ENCODE results near the gene TBATA. TPM values are rescaled to one million over a fixed set of nuclear protein-coding genes. Genes with fewer than 3 reads are reported as not detected.

Gene TBATA
- not detected for total RNA-seq (2013)
- not detected for polyA plus RNA-seq
- not detected in 2 replicates for polyA minus RNA-seq
- total RNA-seq = 0 to 0.58 (median 0.07) reads per million in 11 experiments

- Mint-ChIP-seq H3K4me1 (peaks cover 22% of the 10 kb centered on the region), H3K9me3 (no peaks in the 10 kb centered on the region), H3K36me3 (no peaks in the 10 kb centered on the region), H3K27me3 (ENCODE audit: low read depth in 3 of 3) (peaks cover 2 to 5% (median 3%) of the 10 kb centered on the region in 3 donors), H3K4me3 (peak within 1 kb of the TSS in 1 of 2 donors; percentile 15), H3K27ac (peak within 1 kb of the TSS in 1 of 7 donors; percentile 72)
- Histone ChIP-seq H3K79me2 (ENCODE audit: insufficient read depth, low read length) (no peaks in the 10 kb centered on the region), H3K4me2 (replicated peaks; ENCODE audit: extremely low read depth, low read length, poor library complexity, severe bottlenecking) (no peak within 1 kb of the TSS), H3K4me3 (replicated peaks in 1 of 3; ENCODE audit: low read depth in 2 of 3, low read length in 3 of 3) (no peak within 1 kb of the TSS), H2AFZ (ENCODE audit: insufficient read depth, low read depth, low read length, poor library complexity, severe bottlenecking) (no peak within 1 kb of the TSS), H4K20me1 (ENCODE audit: insufficient read depth, low read length) (no peaks in the 10 kb centered on the region), H3K9ac (ENCODE audit: insufficient read depth, low read length, poor library complexity, severe bottlenecking) (no peak within 1 kb of the TSS), H3K4me1 (ENCODE audit: control insufficient read depth in 1 of 2, insufficient read depth in 2 of 2, low read length in 2 of 2) (peaks cover 19 to 20% of the 10 kb centered on the region in 2 donors), H3K9me3 (replicated peaks in 1 of 2; ENCODE audit: control insufficient read depth in 1 of 2, insufficient read depth in 1 of 2, low read length in 2 of 2) (no peaks in the 10 kb centered on the region), H3K27me3 (ENCODE audit: control insufficient read depth in 2 of 2, insufficient read depth in 2 of 2, low read length in 2 of 2) (no peaks in the 10 kb centered on the region), H3K36me3 (replicated peaks in 1 of 2; ENCODE audit: control insufficient read depth in 1 of 2, insufficient read depth in 2 of 2, low read length in 2 of 2) (no peaks in the 10 kb centered on the region), H3K27ac (ENCODE audit: low read depth in 1 of 2, low read length in 2 of 2) (no peak within 1 kb of the TSS)
- no peak for DNase-seq
- TF ChIP-seq CTCF (IDR thresholded peaks at IDR 0.05) = no peak
- WGBS (ENCODE audit: insufficient coverage) = 0% methylated on average over 2 of the region's 4 CpGs
- intact Hi-C loops (cut with micrococcal nuclease) = no loop called here
Observed at GRCh38 chr10:70785190-70785589, at the start of gene TBATA. TSS of gene TBATA (minus strand) at chr10:70785377. CDS start at chr10:70783379, 1,998 bp downstream.

- peaks cover 7 to 8% of the 10 kb centered on the region in 2 donors for H3K9me3 ChIP-seq (replicated peaks in 1 of 2; ENCODE audit: control insufficient read depth in 1 of 2, insufficient read depth in 1 of 2, low read length in 2 of 2)
- H3K27ac ChIP-seq (ENCODE audit: low read depth in 1 of 2, low read length in 2 of 2) = peak overlapping the region in 1 of 2 donors; percentile 66
- H3K36me3 Mint-ChIP-seq = peaks cover 30 to 34% of the 10 kb centered on the region in 2 donors
- peaks cover 6 to 12% (median 9%) of the 10 kb centered on the region in 7 donors for H3K9me3 Mint-ChIP-seq
- peaks cover 2 to 23% of the 10 kb centered on the region in 2 donors for H3K36me3 ChIP-seq (replicated peaks in 1 of 2; ENCODE audit: control insufficient read depth in 1 of 2, insufficient read depth in 2 of 2, low read length in 2 of 2)
- H4K20me1 ChIP-seq (ENCODE audit: insufficient read depth, low read length) = peaks cover 64% of the 10 kb centered on the region
- peak; percentile 44 to 80 (median 62) for DNase-seq
- no peaks in the 10 kb centered on the region for H3K27me3 Mint-ChIP-seq (ENCODE audit: low read depth in 3 of 3)
- intact Hi-C loops (cut with micrococcal nuclease) = loop anchor here in 1 of 2 donors (5.0 kb wide), 1 partner anchor 33 kb away; no protein-coding TSS in a partner anchor
- peak overlapping the region; percentile 16 for H3K4me2 ChIP-seq (replicated peaks; ENCODE audit: extremely low read depth, low read length, poor library complexity, severe bottlenecking)
- 38% methylated on average over 5 of the region's 7 CpGs for WGBS (ENCODE audit: insufficient coverage)
- TF ChIP-seq CTCF (IDR thresholded peaks at IDR 0.05) = no peak
- H3K4me3 Mint-ChIP-seq = no peak overlapping the region
- H3K9ac ChIP-seq (ENCODE audit: insufficient read depth, low read length, poor library complexity, severe bottlenecking) = no peak overlapping the region
- peaks cover 15% of the 10 kb centered on the region for H3K79me2 ChIP-seq (ENCODE audit: insufficient read depth, low read length)
- peak overlapping the region in 5 of 7 donors; percentile 22 to 58 (median 48) for H3K27ac Mint-ChIP-seq
- no peak overlapping the region for H3K4me3 ChIP-seq (replicated peaks in 1 of 3; ENCODE audit: low read depth in 2 of 3, low read length in 3 of 3)
- peaks cover 46% of the 10 kb centered on the region for H3K4me1 Mint-ChIP-seq
- no peak overlapping the region for H2AFZ ChIP-seq (ENCODE audit: insufficient read depth, low read depth, low read length, poor library complexity, severe bottlenecking)
- peaks cover 33 to 42% of the 10 kb centered on the region in 2 donors for H3K4me1 ChIP-seq (ENCODE audit: control insufficient read depth in 1 of 2, insufficient read depth in 2 of 2, low read length in 2 of 2)
- H3K27me3 ChIP-seq (ENCODE audit: control insufficient read depth in 2 of 2, insufficient read depth in 2 of 2, low read length in 2 of 2) = no peaks in the 10 kb centered on the region
Observed at GRCh38 chr10:70834441-70835151, 49.4 kb upstream of the TBATA start.
